ENCODE measurements around the gene SREBF2. TPM values are rescaled to one million over a fixed set of nuclear protein-coding genes. Genes with fewer than 3 reads are reported as not detected.

SREBF2 gene
- total RNA-seq, 1 donor from 2014 or later = 119 TPM

DNA sequence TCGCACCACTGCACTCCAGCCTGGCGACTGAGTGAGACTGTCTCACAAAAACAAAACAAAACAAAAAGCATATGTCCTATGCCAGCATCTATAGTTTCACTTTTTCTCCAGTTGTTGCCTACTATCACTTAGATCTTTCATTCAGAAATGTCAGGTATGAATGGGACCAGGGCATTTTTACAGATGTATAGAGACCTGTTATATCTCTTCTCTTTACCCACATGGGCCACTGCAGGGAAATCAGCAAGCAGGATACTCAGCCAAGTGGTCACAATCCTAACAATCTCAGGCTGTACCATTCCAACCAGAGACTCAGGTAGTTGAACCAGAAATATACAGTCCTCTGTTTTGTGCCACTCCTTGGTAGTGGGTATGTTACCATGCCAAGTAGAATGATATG is 16.0 kb upstream of the SREBF2 start:
- Mint-ChIP-seq H3K27ac (no peak overlapping the region), H3K27me3 (no peaks in the 10 kb centered on the region), H3K9me3 (no peaks in the 10 kb centered on the region), H3K4me1 (ENCODE audit: unreplicated experiment) (peaks cover 14% of the 10 kb centered on the region), H3K36me3 (peaks cover 9% of the 10 kb centered on the region), H3K4me3 (no peak overlapping the region)
- no peak for DNase-seq (ENCODE audit: extremely low spot score, unreplicated experiment)
- TF ChIP-seq CTCF (conservative IDR thresholded peaks at IDR 0.05) = no peak

DNA sequence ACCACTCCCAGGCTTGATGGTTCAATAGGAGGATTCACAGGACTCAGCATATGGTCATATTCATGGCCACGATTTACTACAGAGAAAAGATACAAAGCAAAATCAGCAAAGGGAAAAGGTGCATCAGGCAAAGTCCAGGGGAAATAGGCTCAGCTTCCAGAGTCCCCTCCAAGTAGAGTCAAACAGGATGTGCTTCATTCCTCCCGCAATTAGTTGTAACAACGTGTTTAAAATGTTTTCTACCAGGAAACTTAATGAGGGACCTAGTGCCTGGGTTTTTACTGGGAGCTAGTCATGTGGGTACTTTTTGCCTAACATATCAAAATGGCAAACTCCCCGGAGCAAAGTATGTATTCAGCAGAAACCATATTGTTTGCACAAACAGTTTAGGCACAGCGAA is 14.9 kb upstream of the SREBF2 start:
- DNase-seq (ENCODE audit: extremely low spot score, unreplicated experiment) = no peak
- no peak for TF ChIP-seq CTCF (conservative IDR thresholded peaks at IDR 0.05)
- no peak overlapping the region for H3K4me3 Mint-ChIP-seq
- H3K27me3 Mint-ChIP-seq = no peaks in the 10 kb centered on the region
- no peak overlapping the region for H3K27ac Mint-ChIP-seq
- H3K9me3 Mint-ChIP-seq = no peaks in the 10 kb centered on the region
- H3K36me3 Mint-ChIP-seq = peaks cover 13% of the 10 kb centered on the region
- peaks cover 25% of the 10 kb centered on the region for H3K4me1 Mint-ChIP-seq (ENCODE audit: unreplicated experiment)

DNA sequence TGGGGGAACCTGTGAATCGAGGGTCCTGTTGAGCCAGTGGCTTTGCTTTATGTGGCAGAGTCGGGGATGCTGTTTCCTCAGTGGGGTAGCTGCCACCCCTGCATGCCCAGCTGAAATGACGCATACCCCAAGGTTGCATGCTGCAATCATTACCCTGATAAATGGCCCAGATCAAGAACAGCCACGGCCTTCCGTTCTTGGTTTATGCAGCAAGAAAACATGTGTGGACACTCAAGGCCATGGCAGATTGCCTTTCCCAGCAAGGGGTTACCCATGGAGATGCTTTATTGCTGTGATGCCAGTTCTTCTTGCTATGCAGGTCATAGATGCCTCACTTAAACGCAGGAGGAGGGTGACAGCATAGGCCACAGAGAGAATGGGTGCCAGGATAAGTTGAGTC is 14.3 kb upstream of the SREBF2 start:
- TF ChIP-seq CTCF (conservative IDR thresholded peaks at IDR 0.05) = no peak
- Mint-ChIP-seq H3K27ac (no peak overlapping the region), H3K27me3 (no peaks in the 10 kb centered on the region), H3K9me3 (no peaks in the 10 kb centered on the region), H3K4me3 (no peak overlapping the region), H3K4me1 (ENCODE audit: unreplicated experiment) (peaks cover 29% of the 10 kb centered on the region), H3K36me3 (peaks cover 13% of the 10 kb centered on the region)
- DNase-seq (ENCODE audit: extremely low spot score, unreplicated experiment) = no peak

DNA sequence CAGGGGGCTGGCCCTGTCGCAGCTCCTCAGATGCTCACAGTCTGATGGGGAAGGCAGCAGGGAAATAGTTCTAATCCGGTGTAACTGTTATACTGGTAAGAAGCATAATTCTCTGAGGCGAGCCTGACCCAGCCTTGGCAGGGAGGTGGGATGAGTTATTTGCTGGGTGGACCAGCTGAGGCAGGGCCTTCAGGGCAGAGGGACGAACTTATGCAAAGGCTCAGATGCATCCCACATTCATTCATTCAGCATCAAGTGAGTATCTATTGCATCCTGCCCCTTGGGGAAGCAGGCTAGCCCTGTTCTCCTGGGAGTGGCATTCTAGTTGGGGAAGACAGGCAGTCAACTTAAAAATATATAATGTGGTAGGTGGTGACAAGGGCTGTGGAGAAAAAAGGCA is 13.6 kb upstream of the SREBF2 start:
- Mint-ChIP-seq H3K27ac (no peak overlapping the region), H3K36me3 (peaks cover 13% of the 10 kb centered on the region), H3K4me1 (ENCODE audit: unreplicated experiment) (peaks cover 36% of the 10 kb centered on the region), H3K9me3 (no peaks in the 10 kb centered on the region), H3K27me3 (no peaks in the 10 kb centered on the region), H3K4me3 (no peak overlapping the region)
- no peak for DNase-seq (ENCODE audit: extremely low spot score, unreplicated experiment)
- TF ChIP-seq CTCF (conservative IDR thresholded peaks at IDR 0.05) = no peak

GRCh38 chr22:41820447-41820846 is 12.5 kb upstream of the SREBF2 start:
- TF ChIP-seq CTCF (conservative IDR thresholded peaks at IDR 0.05) = no peak
- peaks cover 43% of the 10 kb centered on the region for H3K4me1 Mint-ChIP-seq (ENCODE audit: unreplicated experiment)
- no peak overlapping the region for H3K4me3 Mint-ChIP-seq
- H3K36me3 Mint-ChIP-seq = peaks cover 15% of the 10 kb centered on the region
- H3K9me3 Mint-ChIP-seq = no peaks in the 10 kb centered on the region
- DNase-seq (ENCODE audit: extremely low spot score, unreplicated experiment) = no peak
- no peaks in the 10 kb centered on the region for H3K27me3 Mint-ChIP-seq
- no peak overlapping the region for H3K27ac Mint-ChIP-seq

Data from type B pancreatic cell (in vitro differentiated cells).